Astrocyte of the spinal cord (primary cell): ENCODE measurements around the gene FSIP1.

Experiments used
- DNase-seq: peaks from one replicate; pipeline ENCODE4 v3.0.0; 2011; ENCODE audit warnings: low read depth, low spot score
- H3K4me3 ChIP-seq: 2 replicates; pipeline ENCODE4 v1.5.1; 2011; ENCODE audit warnings: low read depth, mild to moderate bottlenecking, low read length, moderate library complexity
- CTCF ChIP-seq: IDR thresholded peaks from 2 replicates; pipeline ENCODE4 v1.5.1; 2012; ENCODE audit warnings: low read depth, mild to moderate bottlenecking, low read length, inconsistent platforms
- in situ Hi-C: cut with HindIII; loops from 2 replicates; pipeline ENCODE4 v1.10.0; 2017; ENCODE audit warnings: low sequenced_read_pairs

FSIP1 gene

GRCh38 chr15:39613861-39614260 lies 168.8 kb downstream of the FSIP1 start:
- in situ Hi-C loops: no loop called here

GRCh38 chr15:39613271-39613670 lies 169.4 kb downstream of the FSIP1 start:
- DNase-seq: no peak
- TF ChIP-seq CTCF: no peak
- in situ Hi-C loops: no loop called here
- H3K4me3 ChIP-seq: no peak overlapping the region

More at GRCh38 chr15:39613861-39614260, 168.8 kb downstream of the FSIP1 start:
- TF ChIP-seq CTCF: no peak
- H3K4me3 ChIP-seq: no peak overlapping the region
- no peak for DNase-seq

GRCh38 chr15:39610665-39611064 lies 172.0 kb downstream of the FSIP1 start:
- no peak overlapping the region for H3K4me3 ChIP-seq
- no peak for TF ChIP-seq CTCF
- in situ Hi-C loops: no loop called here
- no peak for DNase-seq

- TF ChIP-seq CTCF: no peak
- no peak overlapping the region for H3K4me3 ChIP-seq
- in situ Hi-C loops: no loop called here
- no peak for DNase-seq
Measured at GRCh38 chr15:39609166-39609916, 173.3 kb downstream of the FSIP1 start.

- DNase-seq: no peak
- in situ Hi-C loops: no loop called here
- no peak for TF ChIP-seq CTCF
- no peak overlapping the region for H3K4me3 ChIP-seq
Measured at GRCh38 chr15:39608185-39609139, 174.2 kb downstream of the FSIP1 start.

GRCh38 chr15:39605146-39605545 lies 177.5 kb downstream of the FSIP1 start:
- no peak for DNase-seq
- in situ Hi-C loops: no loop called here
- H3K4me3 ChIP-seq: no peak overlapping the region
- TF ChIP-seq CTCF: no peak
